Upper lobe of right lung (tissue), 1 donor: Measurements from ENCODE around the gene GRHPR. TPM values are rescaled to one million over a fixed set of nuclear protein-coding genes. Genes with fewer than 3 reads are reported as not detected.

Source experiments
- ATAC-seq: fragments of 200-7000 bp; cut with Tn5 transposase; one replicate; pipeline ENCODE4 v1.9.1; 2020; ENCODE audit warnings: mild to moderate bottlenecking, moderate library complexity
- DNase-seq: peaks from one replicate; pipeline ENCODE4 v3.0.0-alpha.2; 2020
- H3K27ac ChIP-seq: fragments of 200-600 bp; one replicate; pipeline ENCODE4 v1.8.0; 2022
- H3K27me3 ChIP-seq: fragments of 200-600 bp; one replicate; pipeline ENCODE4 v1.8.0; 2022; ENCODE audit warnings: mild to moderate bottlenecking
- H3K36me3 ChIP-seq: fragments of 200-600 bp; one replicate; pipeline ENCODE4 v1.8.0; 2022
- H3K4me1 ChIP-seq: fragments of 200-600 bp; one replicate; pipeline ENCODE4 v1.8.0; 2022
- H3K4me3 ChIP-seq: fragments of 200-600 bp; one replicate; pipeline ENCODE4 v1.8.0; 2022; ENCODE audit warnings: mild to moderate bottlenecking
- H3K9me3 ChIP-seq: fragments of 200-600 bp; one replicate; pipeline ENCODE4 v1.8.0; 2022
- intact Hi-C: fragments of 100-400 bp; cut with DNase I; formaldehyde crosslinking; loops from one replicate; pipeline ENCODE4 v1.11.0; 2022
- total RNA-seq: library from RNA; stranded (reverse); fragmentation: NEBNext Ultra II Directional; extraction: Animal tissue kit (Norgen Biotek cat#: 25700); gene quantifications from one replicate; pipeline ENCODE4 v1.2.1, GENCODE V29; 2021
- TF ChIP-seq, protein P1 (sequence below): fragments of 200-600 bp; IDR thresholded peaks from one replicate; pipeline ENCODE4 v1.8.0; 2022; ENCODE audit warnings: antibody characterized with exemption
- donor health status: DM: no; HTN: yes; CAD: no; lungs with severe emphysema.

GRHPR gene
- total RNA-seq, 1 donor from 2014 or later, result 65.0 TPM

DNA sequence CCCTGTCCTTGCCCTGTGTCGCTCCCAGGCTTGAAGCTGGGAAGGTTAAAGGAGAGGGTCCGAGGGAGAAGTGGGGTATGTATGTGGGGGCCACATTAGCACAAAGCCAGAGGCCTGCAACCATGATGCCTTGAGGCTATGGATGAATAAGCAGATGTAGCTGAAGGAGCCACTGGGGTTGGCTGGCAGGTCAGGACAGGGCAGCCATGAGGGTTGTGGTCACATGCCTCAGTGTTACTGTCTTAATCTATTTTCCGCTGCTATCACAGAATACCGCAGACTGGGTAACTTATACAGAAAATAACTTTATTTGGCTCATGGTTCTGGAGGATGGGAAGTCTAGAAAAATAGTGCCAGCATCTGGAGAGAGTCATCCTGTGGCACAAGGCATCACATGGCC is 9.2 kb upstream of the GRHPR start:
- DNase-seq (no peak), ATAC-seq (no peak)
- Histone ChIP-seq H3K9me3 (no peaks in the 10 kb centered on the region), H3K4me1 (no peaks in the 10 kb centered on the region), H3K4me3 (no peak overlapping the region), H3K27ac (no peak overlapping the region), H3K27me3 (no peaks in the 10 kb centered on the region), H3K36me3 (no peaks in the 10 kb centered on the region)
- TF ChIP-seq, protein P1, sequence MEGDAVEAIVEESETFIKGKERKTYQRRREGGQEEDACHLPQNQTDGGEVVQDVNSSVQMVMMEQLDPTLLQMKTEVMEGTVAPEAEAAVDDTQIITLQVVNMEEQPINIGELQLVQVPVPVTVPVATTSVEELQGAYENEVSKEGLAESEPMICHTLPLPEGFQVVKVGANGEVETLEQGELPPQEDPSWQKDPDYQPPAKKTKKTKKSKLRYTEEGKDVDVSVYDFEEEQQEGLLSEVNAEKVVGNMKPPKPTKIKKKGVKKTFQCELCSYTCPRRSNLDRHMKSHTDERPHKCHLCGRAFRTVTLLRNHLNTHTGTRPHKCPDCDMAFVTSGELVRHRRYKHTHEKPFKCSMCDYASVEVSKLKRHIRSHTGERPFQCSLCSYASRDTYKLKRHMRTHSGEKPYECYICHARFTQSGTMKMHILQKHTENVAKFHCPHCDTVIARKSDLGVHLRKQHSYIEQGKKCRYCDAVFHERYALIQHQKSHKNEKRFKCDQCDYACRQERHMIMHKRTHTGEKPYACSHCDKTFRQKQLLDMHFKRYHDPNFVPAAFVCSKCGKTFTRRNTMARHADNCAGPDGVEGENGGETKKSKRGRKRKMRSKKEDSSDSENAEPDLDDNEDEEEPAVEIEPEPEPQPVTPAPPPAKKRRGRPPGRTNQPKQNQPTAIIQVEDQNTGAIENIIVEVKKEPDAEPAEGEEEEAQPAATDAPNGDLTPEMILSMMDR, result no peak
- intact Hi-C loops, result no loop called here

DNA sequence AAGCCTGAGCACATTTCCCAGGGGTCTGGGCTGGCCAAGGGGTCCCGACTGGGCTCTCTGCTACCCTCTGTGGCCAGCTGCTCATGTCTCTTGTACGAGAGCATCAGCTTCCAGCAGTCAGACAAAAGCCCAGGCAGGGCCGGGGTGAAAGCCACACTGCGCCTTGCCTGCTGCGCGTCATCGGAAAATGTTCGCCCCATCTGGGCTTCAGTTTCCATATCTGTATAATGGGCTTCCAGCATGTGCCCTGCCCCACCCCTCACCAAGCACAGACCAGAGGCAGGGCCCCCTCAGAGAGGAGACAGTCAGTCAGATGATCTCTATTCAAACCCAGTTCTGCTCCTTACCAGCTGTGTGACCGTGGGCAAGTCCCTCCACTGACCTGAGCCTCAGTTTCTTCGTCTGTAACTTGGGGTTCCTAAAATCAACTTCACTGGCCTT is 8.0 kb upstream of the GRHPR start:
- H3K27ac ChIP-seq, result no peak overlapping the region
- intact Hi-C loops, result no loop called here
- no peaks in the 10 kb centered on the region for H3K27me3 ChIP-seq
- no peak for ATAC-seq
- H3K4me1 ChIP-seq, result no peaks in the 10 kb centered on the region
- no peaks in the 10 kb centered on the region for H3K36me3 ChIP-seq
- H3K4me3 ChIP-seq, result no peak overlapping the region
- TF ChIP-seq, protein P1, result no peak
- no peak for DNase-seq
- H3K9me3 ChIP-seq, result no peaks in the 10 kb centered on the region

DNA sequence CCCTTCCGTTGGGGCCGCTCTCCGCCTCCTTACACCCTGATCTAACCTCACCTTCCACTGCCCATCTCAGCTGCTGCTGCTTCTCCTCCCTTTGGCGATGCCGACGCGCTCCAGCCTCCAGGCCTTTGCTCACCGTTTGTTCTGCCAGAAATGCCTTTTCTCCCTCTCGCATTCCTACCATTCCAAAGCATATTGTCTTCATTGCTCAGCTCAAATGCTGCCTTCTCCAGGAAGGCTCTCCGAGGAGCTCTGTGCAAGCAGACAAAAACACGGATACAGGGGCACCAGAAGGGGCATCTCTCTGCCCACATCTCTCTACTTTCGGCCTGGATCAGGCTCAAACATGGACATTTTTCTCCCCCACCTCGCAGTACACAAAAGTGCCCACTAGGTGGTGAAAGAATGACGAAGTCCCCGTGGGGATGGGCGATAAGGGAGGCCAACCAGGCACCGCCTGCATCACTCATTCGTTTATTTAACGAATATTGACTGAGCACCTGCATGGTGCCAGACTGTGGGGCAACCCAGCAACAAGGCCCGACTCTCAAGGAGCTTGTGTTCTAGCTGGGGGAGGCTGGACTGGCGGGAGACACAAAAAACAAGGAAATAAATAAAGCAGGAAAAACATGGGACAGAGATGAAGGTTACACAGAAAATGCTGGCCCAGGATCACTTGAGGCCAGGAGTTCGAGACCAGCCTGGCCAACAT is 7.3 kb upstream of the GRHPR start:
- ATAC-seq, result peak; percentile 91
- no peak overlapping the region for H3K4me3 ChIP-seq

DNA sequence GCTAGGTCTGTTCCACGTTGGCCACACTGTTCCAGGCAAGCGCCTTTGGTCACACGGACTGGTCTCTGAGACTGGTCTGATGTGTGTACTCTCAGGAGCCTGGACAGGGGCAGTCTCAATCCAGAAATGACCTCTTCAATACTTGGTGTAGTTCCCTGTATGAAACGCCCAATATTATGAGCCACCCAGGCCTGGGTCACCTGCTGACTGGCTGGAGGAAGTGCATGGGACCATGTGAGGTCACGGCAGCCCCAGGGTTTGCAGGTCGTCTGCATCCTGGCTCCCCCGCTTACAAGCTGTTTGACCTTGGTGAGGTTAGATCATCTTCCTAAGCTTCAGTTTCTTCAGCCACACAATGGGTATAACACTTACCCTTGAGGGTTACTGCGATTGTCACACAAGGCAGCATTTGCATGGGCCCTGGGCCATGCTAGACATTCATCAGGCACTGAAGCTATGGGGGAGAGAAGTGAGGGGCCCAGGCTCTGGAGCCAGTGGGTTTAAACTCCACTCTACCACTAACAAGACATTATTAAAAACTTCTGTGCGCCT is 5.2 kb upstream of the GRHPR start:
- Histone ChIP-seq H3K27me3 (no peaks in the 10 kb centered on the region), H3K4me3 (no peak overlapping the region), H3K4me1 (no peaks in the 10 kb centered on the region), H3K9me3 (no peaks in the 10 kb centered on the region), H3K27ac (no peak overlapping the region), H3K36me3 (no peaks in the 10 kb centered on the region)
- TF ChIP-seq, protein P1, result no peak
- ATAC-seq (no peak), DNase-seq (no peak)
- intact Hi-C loops, result no loop called here

More for the DNA sequence above, 7.3 kb upstream of the GRHPR start:
- Histone ChIP-seq H3K27ac (peak overlapping the region; percentile 51), H3K9me3 (no peaks in the 10 kb centered on the region), H3K4me1 (no peaks in the 10 kb centered on the region), H3K27me3 (no peaks in the 10 kb centered on the region), H3K36me3 (no peaks in the 10 kb centered on the region)
- TF ChIP-seq, protein P1, result peak; percentile 89
- peak; percentile 78 for DNase-seq
- intact Hi-C loops, result no loop called here

DNA sequence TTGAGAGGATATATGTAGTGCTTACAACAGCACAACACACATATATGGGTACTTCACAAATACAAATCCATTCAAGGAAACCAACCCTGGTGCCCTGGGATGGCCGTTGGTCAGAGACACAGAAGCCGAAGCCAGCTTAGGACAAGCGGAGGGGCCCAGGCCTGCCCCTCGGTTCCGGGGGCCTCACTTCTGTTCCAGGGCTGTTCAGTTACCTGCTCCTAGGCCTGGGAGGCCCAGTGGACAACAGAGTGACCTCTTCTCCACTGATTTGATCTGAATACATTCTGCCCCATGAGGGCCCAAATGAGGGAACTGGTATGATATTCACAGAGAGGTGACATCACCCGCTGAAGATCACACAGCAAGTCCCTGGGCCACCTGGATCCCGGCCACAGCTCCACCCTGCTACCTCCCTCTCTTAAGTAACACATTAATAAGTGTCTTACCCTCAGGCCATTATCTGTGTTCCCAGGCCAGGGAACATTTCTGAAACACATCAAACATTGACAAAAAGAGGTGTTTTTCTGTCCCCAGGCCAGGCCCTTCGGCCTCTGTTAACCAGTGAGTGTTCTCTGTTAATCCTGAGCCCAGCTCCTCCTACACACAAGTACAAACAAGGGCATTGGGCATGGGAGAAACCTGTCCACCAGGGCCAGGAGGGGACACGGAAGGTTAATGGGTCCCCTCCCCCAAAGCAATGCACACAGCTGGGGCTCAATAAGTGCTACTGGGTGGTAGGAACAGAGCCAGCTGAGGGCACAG is 4.5 kb upstream of the GRHPR start:
- intact Hi-C loops, result no loop called here
- no peak overlapping the region for H3K4me3 ChIP-seq
- no peaks in the 10 kb centered on the region for H3K27me3 ChIP-seq
- no peak overlapping the region for H3K27ac ChIP-seq
- no peaks in the 10 kb centered on the region for H3K4me1 ChIP-seq
- no peaks in the 10 kb centered on the region for H3K9me3 ChIP-seq
- ATAC-seq (no peak), DNase-seq (no peak)
- TF ChIP-seq, protein P1, result no peak
- no peaks in the 10 kb centered on the region for H3K36me3 ChIP-seq
